GM23338 (cell line): ENCODE results near the gene NOTCH3. TPM values are rescaled to one million over a fixed set of nuclear protein-coding genes. Genes with fewer than 3 reads are reported as not detected.

Experiments
- ATAC-seq: fragments of 200-7000 bp; cut with Tn5 transposase; 3 replicates; pipeline ENCODE4 v1.9.1; 2020
- DNase-seq: peaks from one replicate; pipeline ENCODE4 v3.0.0-alpha.2; 2015; ENCODE audit warnings: low spot score
- H2AFZ ChIP-seq: fragments of 200-600 bp; sonication (generic); 2 replicates; pipeline ENCODE4 v1.8.0; 2016; ENCODE audit warnings: antibody characterized with exemption, mild to moderate bottlenecking, moderate library complexity
- H3F3A ChIP-seq: fragments of 200-600 bp; sonication (generic); replicated peaks from 2 replicates; pipeline ENCODE4 v1.8.0; 2017; ENCODE audit warnings: antibody characterized with exemption, mixed run types, low read depth
- H3K27ac ChIP-seq: fragments of 200-600 bp; sonication (generic); 2 replicates; pipeline ENCODE4 v1.6.1; 2016; ENCODE audit warnings: low read depth
- H3K27me3 ChIP-seq: fragments of 200-600 bp; sonication (generic); 2 replicates; pipeline ENCODE4 v1.8.0; 2016; ENCODE audit warnings: mild to moderate bottlenecking, mixed run types, moderate library complexity; ENCODE audit not compliant: insufficient read depth
- H3K36me3 ChIP-seq: fragments of 200-600 bp; sonication (generic); 2 replicates; pipeline ENCODE4 v1.8.0; 2016; ENCODE audit warnings: mild to moderate bottlenecking; ENCODE audit not compliant: insufficient read depth
- H3K4me1 ChIP-seq: fragments of 200-600 bp; sonication (generic); 2 replicates; pipeline ENCODE4 v1.8.0; 2016; ENCODE audit warnings: mild to moderate bottlenecking, moderate library complexity; ENCODE audit not compliant: insufficient read depth
- H3K4me2 ChIP-seq: fragments of 200-600 bp; sonication (generic); 2 replicates; pipeline ENCODE4 v1.7.1; 2017; ENCODE audit warnings: mixed run types
- H3K4me3 ChIP-seq: fragments of 200-600 bp; sonication (generic); 2 replicates; pipeline ENCODE4 v1.6.1; 2016; ENCODE audit warnings: mixed run types
- H3K79me2 ChIP-seq: fragments of 200-600 bp; sonication (generic); replicated peaks from 2 replicates; pipeline ENCODE4 v1.8.0; 2017; ENCODE audit warnings: mild to moderate bottlenecking; ENCODE audit not compliant: insufficient read depth
- H3K9me2 ChIP-seq: fragments of 200-600 bp; sonication (generic); 2 replicates; pipeline ENCODE4 v1.8.0; 2017; ENCODE audit not compliant: insufficient read depth
- H4K20me1 ChIP-seq: fragments of 200-600 bp; sonication (generic); replicated peaks from 2 replicates; pipeline ENCODE4 v1.8.0; 2017; ENCODE audit warnings: mild to moderate bottlenecking; ENCODE audit not compliant: insufficient read depth
- H3K27ac Mint-ChIP-seq: 2 replicates; pipeline ENCODE4 v1.8.0; 2020; ENCODE audit warnings: inconsistent platforms, mild to moderate bottlenecking, moderate library complexity, mixed read lengths
- H3K27me3 Mint-ChIP-seq: 3 replicates; pipeline ENCODE4 v1.8.0; 2022; ENCODE audit warnings: low read depth, mild to moderate bottlenecking, moderate library complexity, mixed read lengths, inconsistent platforms; ENCODE audit not compliant: insufficient read depth, poor library complexity
- H3K36me3 Mint-ChIP-seq: 3 replicates; pipeline ENCODE4 v1.8.0; 2021; ENCODE audit warnings: low read depth, mild to moderate bottlenecking, inconsistent platforms, moderate library complexity, mixed read lengths
- H3K4me1 Mint-ChIP-seq: 3 replicates; pipeline ENCODE4 v1.8.0; 2020; ENCODE audit warnings: mild to moderate bottlenecking, inconsistent platforms, mixed read lengths
- H3K4me3 Mint-ChIP-seq: 3 replicates; pipeline ENCODE4 v1.8.0; 2021; ENCODE audit warnings: moderate library complexity, mild to moderate bottlenecking, inconsistent platforms, mixed read lengths
- H3K9me3 Mint-ChIP-seq: 3 replicates; pipeline ENCODE4 v1.8.0; 2020; ENCODE audit warnings: moderate library complexity, mild to moderate bottlenecking, inconsistent platforms, mixed read lengths
- CREB1 ChIP-seq: fragments of 250-450 bp; sonication (Bioruptor Pico); IDR thresholded peaks from 2 replicates; pipeline ENCODE4 v1.5.0; 2020; ENCODE audit warnings: low read depth, mild to moderate bottlenecking, moderate library complexity
- NANOG ChIP-seq: IDR thresholded peaks from 2 replicates; pipeline ENCODE4 v1.6.1; 2016; ENCODE audit warnings: antibody characterized with exemption, borderline replicate concordance
- POLR2AphosphoS5 ChIP-seq: IDR thresholded peaks from 2 replicates; pipeline ENCODE4 v1.6.1; 2016; ENCODE audit warnings: antibody characterized with exemption, low read depth
- STAT1 ChIP-seq: IDR thresholded peaks from one replicate; pipeline ENCODE4 v1.6.1; 2016; ENCODE audit warnings: antibody characterized with exemption; ENCODE audit not compliant: unreplicated experiment
- ZNF114 ChIP-seq: fragments of 250-450 bp; sonication (Bioruptor Pico); IDR thresholded peaks from 2 replicates; pipeline ENCODE4 v1.5.0; 2020; ENCODE audit warnings: mild to moderate bottlenecking, moderate library complexity
- ZNF331 ChIP-seq: fragments of 250-450 bp; sonication (Bioruptor Pico); IDR thresholded peaks from 2 replicates; pipeline ENCODE4 v1.5.0; 2020; ENCODE audit warnings: low read depth, mild to moderate bottlenecking, moderate library complexity
- polyA plus RNA-seq: library from polyadenylated mRNA; unstranded; fragments of >200 nt; fragmentation: Nextera tagmentation; extraction: Ambion mirVana; gene quantifications from 2 replicates; pipeline ENCODE4 v1.2.1, GENCODE V29; 2016
- total RNA-seq: library from RNA; depleted of rRNA; stranded (reverse); fragments of >200 nt; shearing (Covaris generic); gene quantifications from 2 replicates; pipeline ENCODE4 v1.2.3, GENCODE V29; 2014
- TF ChIP-seq, protein P1 (sequence below): IDR thresholded peaks from one replicate; pipeline ENCODE4 v1.6.1; 2018; ENCODE audit warnings: antibody characterized with exemption; ENCODE audit not compliant: unreplicated experiment
- TF ChIP-seq, protein P2 (sequence below), 2 experiments: fragments of 200-600 bp in 1 of 2; sonication (generic) in 1 of 2; conservative IDR thresholded peaks; 2 replicates each; pipeline versions ENCODE4 v1.5.1 to v1.6.1; 2016 to 2017; ENCODE audit warnings: antibody characterized with exemption in 2 of 2, low read depth in 2 of 2, mild to moderate bottlenecking in 2 of 2, moderate library complexity in 1 of 2
- TF ChIP-seq, protein P3 (sequence below): fragments of 250-450 bp; sonication (Bioruptor Pico); IDR thresholded peaks from 2 replicates; pipeline ENCODE4 v1.5.0; 2020; ENCODE audit warnings: mild to moderate bottlenecking, moderate library complexity

Gene NOTCH3
- total and polyA plus RNA-seq, 2 experiments from 2014 or later = 24.3 to 172 TPM

DNA sequence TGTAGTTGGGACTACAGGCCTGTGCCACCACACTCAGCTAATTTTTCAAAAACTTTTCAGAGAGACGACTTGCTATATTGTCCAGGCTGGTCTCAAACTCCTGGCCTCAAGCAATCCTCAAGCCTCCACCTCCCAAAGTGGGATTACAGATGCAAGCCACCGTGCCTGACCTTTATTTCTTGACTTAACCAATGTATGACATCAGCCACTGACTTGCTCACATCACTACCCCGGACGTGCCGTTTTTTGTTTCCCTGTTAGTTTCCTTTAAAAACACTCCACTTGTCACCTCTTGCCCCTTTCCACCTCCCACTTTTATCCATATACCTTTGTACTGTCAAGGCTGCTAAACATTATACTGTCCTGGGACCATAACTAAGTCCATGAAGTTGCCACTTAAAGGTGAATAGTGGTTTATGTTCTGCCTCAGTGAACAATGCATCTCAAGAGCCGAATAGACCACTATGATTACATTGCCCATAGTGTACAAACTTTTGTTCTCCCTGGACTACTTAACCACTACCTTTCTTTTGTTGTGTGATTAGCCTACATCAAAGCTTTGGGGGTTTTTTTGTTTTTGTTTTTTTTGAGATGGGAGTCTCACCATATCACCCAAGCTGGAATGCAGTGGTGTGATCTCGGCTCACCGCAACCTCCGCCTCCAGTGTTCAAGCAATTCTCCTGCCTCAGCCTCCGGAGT, 33.8 kb upstream of the NOTCH3 start (continued):
- TF ChIP-seq, protein P1, sequence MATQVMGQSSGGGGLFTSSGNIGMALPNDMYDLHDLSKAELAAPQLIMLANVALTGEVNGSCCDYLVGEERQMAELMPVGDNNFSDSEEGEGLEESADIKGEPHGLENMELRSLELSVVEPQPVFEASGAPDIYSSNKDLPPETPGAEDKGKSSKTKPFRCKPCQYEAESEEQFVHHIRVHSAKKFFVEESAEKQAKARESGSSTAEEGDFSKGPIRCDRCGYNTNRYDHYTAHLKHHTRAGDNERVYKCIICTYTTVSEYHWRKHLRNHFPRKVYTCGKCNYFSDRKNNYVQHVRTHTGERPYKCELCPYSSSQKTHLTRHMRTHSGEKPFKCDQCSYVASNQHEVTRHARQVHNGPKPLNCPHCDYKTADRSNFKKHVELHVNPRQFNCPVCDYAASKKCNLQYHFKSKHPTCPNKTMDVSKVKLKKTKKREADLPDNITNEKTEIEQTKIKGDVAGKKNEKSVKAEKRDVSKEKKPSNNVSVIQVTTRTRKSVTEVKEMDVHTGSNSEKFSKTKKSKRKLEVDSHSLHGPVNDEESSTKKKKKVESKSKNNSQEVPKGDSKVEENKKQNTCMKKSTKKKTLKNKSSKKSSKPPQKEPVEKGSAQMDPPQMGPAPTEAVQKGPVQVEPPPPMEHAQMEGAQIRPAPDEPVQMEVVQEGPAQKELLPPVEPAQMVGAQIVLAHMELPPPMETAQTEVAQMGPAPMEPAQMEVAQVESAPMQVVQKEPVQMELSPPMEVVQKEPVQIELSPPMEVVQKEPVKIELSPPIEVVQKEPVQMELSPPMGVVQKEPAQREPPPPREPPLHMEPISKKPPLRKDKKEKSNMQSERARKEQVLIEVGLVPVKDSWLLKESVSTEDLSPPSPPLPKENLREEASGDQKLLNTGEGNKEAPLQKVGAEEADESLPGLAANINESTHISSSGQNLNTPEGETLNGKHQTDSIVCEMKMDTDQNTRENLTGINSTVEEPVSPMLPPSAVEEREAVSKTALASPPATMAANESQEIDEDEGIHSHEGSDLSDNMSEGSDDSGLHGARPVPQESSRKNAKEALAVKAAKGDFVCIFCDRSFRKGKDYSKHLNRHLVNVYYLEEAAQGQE = no peak
- TF ChIP-seq ZNF331 (CRISPR knock-in tag) (no peak), ZNF114 (CRISPR knock-in tag) (no peak)
- TF ChIP-seq, protein P2, sequence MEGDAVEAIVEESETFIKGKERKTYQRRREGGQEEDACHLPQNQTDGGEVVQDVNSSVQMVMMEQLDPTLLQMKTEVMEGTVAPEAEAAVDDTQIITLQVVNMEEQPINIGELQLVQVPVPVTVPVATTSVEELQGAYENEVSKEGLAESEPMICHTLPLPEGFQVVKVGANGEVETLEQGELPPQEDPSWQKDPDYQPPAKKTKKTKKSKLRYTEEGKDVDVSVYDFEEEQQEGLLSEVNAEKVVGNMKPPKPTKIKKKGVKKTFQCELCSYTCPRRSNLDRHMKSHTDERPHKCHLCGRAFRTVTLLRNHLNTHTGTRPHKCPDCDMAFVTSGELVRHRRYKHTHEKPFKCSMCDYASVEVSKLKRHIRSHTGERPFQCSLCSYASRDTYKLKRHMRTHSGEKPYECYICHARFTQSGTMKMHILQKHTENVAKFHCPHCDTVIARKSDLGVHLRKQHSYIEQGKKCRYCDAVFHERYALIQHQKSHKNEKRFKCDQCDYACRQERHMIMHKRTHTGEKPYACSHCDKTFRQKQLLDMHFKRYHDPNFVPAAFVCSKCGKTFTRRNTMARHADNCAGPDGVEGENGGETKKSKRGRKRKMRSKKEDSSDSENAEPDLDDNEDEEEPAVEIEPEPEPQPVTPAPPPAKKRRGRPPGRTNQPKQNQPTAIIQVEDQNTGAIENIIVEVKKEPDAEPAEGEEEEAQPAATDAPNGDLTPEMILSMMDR (conservative IDR thresholded peaks at IDR 0.05; ENCODE audit: low read depth in 2 of 2) = no peak

DNA sequence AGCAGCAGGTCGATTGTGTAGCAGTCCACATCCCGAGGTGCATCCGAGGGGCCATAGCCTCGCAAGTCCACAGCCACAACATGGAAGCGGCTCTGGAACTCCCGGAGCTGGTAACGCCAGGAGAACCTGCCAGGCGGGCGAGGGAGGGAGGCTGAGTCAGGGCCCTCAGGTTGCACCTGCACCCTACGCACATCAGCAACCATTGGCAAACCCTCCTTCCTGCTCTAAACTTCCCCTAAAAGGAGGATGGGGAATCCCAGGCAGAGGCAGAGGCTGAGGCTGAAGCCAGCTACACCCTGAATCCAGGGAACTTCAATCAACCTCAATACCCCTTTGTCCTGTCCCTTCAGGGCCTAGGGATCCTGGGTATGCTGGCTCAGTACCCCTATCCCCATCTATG, 30.5 kb upstream of the NOTCH3 start:
- Histone ChIP-seq H3K27me3 (no peaks in the 10 kb centered on the region), H3K36me3 (peaks cover 12% of the 10 kb centered on the region; the same call in 1 of the 2 replicates), H2AFZ (no peak overlapping the region), H4K20me1 (peaks cover 9% of the 10 kb centered on the region; the same call in 1 of the 2 replicates), H3K27ac (no peak overlapping the region), H3K4me2 (peak overlapping the region; percentile 93), H3K4me3 (peak overlapping the region; percentile 86), H3K4me1 (no peaks in the 10 kb centered on the region; the same call in 1 of the 2 replicates), H3K79me2 (no peaks in the 10 kb centered on the region), H3K9me2 (no peaks in the 10 kb centered on the region), H3F3A (peaks cover 25% of the 10 kb centered on the region)
- Mint-ChIP-seq H3K4me3 (peak overlapping the region; percentile 82), H3K27me3 (peaks cover 20% of the 10 kb centered on the region), H3K36me3 (peaks cover 18% of the 10 kb centered on the region), H3K9me3 (no peaks in the 10 kb centered on the region; the same call in 2 of the 3 replicates), H3K4me1 (peaks cover 7% of the 10 kb centered on the region; the same call in 2 of the 3 replicates), H3K27ac (no peak overlapping the region)
- DNase-seq (no peak), ATAC-seq (no peak)
- TF ChIP-seq NANOG (no peak), CREB1 (CRISPR knock-in tag) (no peak), POLR2AphosphoS5 (no peak), STAT1 (no peak)
- TF ChIP-seq, protein P3, sequence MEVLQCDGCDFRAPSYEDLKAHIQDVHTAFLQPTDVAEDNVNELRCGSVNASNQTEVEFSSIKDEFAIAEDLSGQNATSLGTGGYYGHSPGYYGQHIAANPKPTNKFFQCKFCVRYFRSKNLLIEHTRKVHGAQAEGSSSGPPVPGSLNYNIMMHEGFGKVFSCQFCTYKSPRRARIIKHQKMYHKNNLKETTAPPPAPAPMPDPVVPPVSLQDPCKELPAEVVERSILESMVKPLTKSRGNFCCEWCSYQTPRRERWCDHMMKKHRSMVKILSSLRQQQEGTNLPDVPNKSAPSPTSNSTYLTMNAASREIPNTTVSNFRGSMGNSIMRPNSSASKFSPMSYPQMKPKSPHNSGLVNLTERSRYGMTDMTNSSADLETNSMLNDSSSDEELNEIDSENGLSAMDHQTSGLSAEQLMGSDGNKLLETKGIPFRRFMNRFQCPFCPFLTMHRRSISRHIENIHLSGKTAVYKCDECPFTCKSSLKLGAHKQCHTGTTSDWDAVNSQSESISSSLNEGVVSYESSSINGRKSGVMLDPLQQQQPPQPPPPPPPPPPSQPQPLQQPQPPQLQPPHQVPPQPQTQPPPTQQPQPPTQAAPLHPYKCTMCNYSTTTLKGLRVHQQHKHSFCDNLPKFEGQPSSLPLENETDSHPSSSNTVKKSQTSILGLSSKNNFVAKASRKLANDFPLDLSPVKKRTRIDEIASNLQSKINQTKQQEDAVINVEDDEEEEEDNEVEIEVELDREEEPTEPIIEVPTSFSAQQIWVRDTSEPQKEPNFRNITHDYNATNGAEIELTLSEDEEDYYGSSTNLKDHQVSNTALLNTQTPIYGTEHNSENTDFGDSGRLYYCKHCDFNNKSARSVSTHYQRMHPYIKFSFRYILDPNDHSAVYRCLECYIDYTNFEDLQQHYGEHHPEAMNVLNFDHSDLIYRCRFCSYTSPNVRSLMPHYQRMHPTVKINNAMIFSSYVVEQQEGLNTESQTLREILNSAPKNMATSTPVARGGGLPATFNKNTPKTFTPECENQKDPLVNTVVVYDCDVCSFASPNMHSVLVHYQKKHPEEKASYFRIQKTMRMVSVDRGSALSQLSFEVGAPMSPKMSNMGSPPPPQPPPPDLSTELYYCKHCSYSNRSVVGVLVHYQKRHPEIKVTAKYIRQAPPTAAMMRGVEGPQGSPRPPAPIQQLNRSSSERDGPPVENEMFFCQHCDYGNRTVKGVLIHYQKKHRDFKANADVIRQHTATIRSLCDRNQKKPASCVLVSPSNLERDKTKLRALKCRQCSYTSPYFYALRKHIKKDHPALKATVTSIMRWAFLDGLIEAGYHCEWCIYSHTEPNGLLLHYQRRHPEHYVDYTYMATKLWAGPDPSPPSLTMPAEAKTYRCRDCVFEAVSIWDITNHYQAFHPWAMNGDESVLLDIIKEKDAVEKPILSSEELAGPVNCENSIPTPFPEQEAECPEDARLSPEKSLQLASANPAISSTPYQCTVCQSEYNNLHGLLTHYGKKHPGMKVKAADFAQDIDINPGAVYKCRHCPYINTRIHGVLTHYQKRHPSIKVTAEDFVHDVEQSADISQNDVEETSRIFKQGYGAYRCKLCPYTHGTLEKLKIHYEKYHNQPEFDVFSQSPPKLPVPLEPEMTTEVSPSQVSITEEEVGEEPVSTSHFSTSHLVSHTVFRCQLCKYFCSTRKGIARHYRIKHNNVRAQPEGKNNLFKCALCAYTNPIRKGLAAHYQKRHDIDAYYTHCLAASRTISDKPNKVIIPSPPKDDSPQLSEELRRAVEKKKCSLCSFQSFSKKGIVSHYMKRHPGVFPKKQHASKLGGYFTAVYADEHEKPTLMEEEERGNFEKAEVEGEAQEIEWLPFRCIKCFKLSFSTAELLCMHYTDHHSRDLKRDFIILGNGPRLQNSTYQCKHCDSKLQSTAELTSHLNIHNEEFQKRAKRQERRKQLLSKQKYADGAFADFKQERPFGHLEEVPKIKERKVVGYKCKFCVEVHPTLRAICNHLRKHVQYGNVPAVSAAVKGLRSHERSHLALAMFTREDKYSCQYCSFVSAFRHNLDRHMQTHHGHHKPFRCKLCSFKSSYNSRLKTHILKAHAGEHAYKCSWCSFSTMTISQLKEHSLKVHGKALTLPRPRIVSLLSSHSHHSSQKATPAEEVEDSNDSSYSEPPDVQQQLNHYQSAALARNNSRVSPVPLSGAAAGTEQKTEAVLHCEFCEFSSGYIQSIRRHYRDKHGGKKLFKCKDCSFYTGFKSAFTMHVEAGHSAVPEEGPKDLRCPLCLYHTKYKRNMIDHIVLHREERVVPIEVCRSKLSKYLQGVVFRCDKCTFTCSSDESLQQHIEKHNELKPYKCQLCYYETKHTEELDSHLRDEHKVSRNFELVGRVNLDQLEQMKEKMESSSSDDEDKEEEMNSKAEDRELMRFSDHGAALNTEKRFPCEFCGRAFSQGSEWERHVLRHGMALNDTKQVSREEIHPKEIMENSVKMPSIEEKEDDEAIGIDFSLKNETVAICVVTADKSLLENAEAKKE (CRISPR knock-in tag) = no peak
- TF ChIP-seq, protein P2 (conservative IDR thresholded peaks at IDR 0.05; ENCODE audit: low read depth in 2 of 2) = no peak
